HepG2 (cell line): ENCODE data around the gene SNAP25. TPM values are rescaled to one million over a fixed set of nuclear protein-coding genes. Genes with fewer than 3 reads are reported as not detected.

Experiments
- DMAP1 ChIP-seq: IDR thresholded peaks from 2 replicates; pipeline ENCODE4 v1.6.1; 2016
- FOXA1 ChIP-seq, 2 experiments: fragments of 450-650 bp in 1 of 2; sonication (generic) in 1 of 2; formaldehyde crosslinking in 1 of 2; IDR thresholded peaks; 2 replicates each; pipeline versions ENCODE4 v1.4.0 to v1.6.1; 2016 to 2020; ENCODE audit warnings: missing genetic modification reagents in 1 of 2
- HBP1 ChIP-seq: IDR thresholded peaks from 2 replicates; pipeline ENCODE4 v1.6.1; 2016; ENCODE audit warnings: low read depth, control low read depth
- HNRNPH1 ChIP-seq: fragments of 200-400 bp; formaldehyde crosslinking; optimal IDR thresholded peaks from 2 replicates; pipeline ENCODE3; 2017; ENCODE audit warnings: mild to moderate bottlenecking, low read depth, low read length
- HOXA5 ChIP-seq: sonication (generic); formaldehyde crosslinking; IDR thresholded peaks from 2 replicates; pipeline ENCODE4 v1.4.0; 2020; ENCODE audit warnings: missing genetic modification reagents
- POGZ ChIP-seq: sonication (generic); formaldehyde crosslinking; IDR thresholded peaks from 2 replicates; pipeline ENCODE4 v1.4.0; 2020; ENCODE audit warnings: mild to moderate bottlenecking, missing genetic modification reagents
- RAD51 ChIP-seq: fragments of 450-650 bp; IDR thresholded peaks from 2 replicates; pipeline ENCODE4 v1.6.1; 2016; ENCODE audit warnings: borderline replicate concordance
- SAFB2 ChIP-seq: sonication (generic); formaldehyde crosslinking; IDR thresholded peaks from 2 replicates; pipeline ENCODE4 v1.5.1; 2020; ENCODE audit warnings: missing genetic modification reagents, low read depth, mild to moderate bottlenecking, borderline replicate concordance
- SUZ12 ChIP-seq: fragments of 150-350 bp; IDR thresholded peaks from 2 replicates; pipeline ENCODE4 v1.6.1; 2014; ENCODE audit warnings: low read depth, low read length
- TEAD2 ChIP-seq: sonication (generic); formaldehyde crosslinking; IDR thresholded peaks from 2 replicates; pipeline ENCODE4 v1.9.0; 2021; ENCODE audit warnings: missing genetic modification reagents
- TEAD3 ChIP-seq: optimal IDR thresholded peaks from 2 replicates; pipeline ENCODE3; 2016; ENCODE audit warnings: borderline replicate concordance
- ZBTB46 ChIP-seq: sonication (generic); formaldehyde crosslinking; IDR thresholded peaks from 2 replicates; pipeline ENCODE4 v1.4.0; 2020; ENCODE audit warnings: mild to moderate bottlenecking, missing genetic modification reagents, borderline replicate concordance
- ZNF253 ChIP-seq: sonication (generic); formaldehyde crosslinking; IDR thresholded peaks from 2 replicates; pipeline ENCODE4 v1.8.0; 2022; ENCODE audit warnings: mild to moderate bottlenecking, missing genetic modification reagents, borderline replicate concordance
- ZNF3 ChIP-seq: IDR thresholded peaks from 2 replicates; pipeline ENCODE4 v1.7.0; 2017; ENCODE audit warnings: inconsistent platforms
- ZNF451 ChIP-seq: sonication (generic); formaldehyde crosslinking; IDR thresholded peaks from 2 replicates; pipeline ENCODE4 v1.5.0; 2020; ENCODE audit warnings: mild to moderate bottlenecking, missing genetic modification reagents
- ZNF543 ChIP-seq: sonication (generic); formaldehyde crosslinking; IDR thresholded peaks from 2 replicates; pipeline ENCODE4 v1.4.0; 2020; ENCODE audit warnings: mild to moderate bottlenecking, missing genetic modification reagents
- ZNF598 ChIP-seq: sonication (generic); formaldehyde crosslinking; IDR thresholded peaks from 2 replicates; pipeline ENCODE4 v1.5.1; 2020; ENCODE audit warnings: mild to moderate bottlenecking, missing genetic modification reagents, borderline replicate concordance
- ZNF709 ChIP-seq: sonication (generic); formaldehyde crosslinking; IDR thresholded peaks from 2 replicates; pipeline ENCODE4 v1.5.0; 2020; ENCODE audit warnings: mild to moderate bottlenecking, missing genetic modification reagents
- ZSCAN31 ChIP-seq: sonication (generic); formaldehyde crosslinking; IDR thresholded peaks from 2 replicates; pipeline ENCODE4 v1.5.0; 2020; ENCODE audit warnings: low read depth, mild to moderate bottlenecking, missing genetic modification reagents
- polyA plus RNA-seq, 8 experiments: library from polyadenylated mRNA; depleted of rRNA in 3 of 8; stranded (reverse) in 7 of 8; unstranded in 1 of 8; fragments of >200 nt; fragmentation: Illumina TruSeq in 4 of 8; extraction: Trizol in 4 of 8; gene quantifications; 2 replicates each; pipeline versions ENCODE4 v1.2.1 to v1.2.3, GENCODE V29; 2011 to 2016; ENCODE audit warnings: low read depth in 4 of 8, missing spikeins in 1 of 8, mixed read lengths in 1 of 8; ENCODE audit not compliant: insufficient read depth in 1 of 8
- total RNA-seq, 5 experiments: library from RNA; depleted of rRNA; stranded (reverse); fragments of >200 nt; fragmentation: Illumina TruSeq; extraction: Trizol; gene quantifications; 2 replicates each; pipeline ENCODE4 v1.2.3, GENCODE V29; 2016; ENCODE audit warnings: low read depth in 1 of 5
- TF ChIP-seq, protein P1 (sequence below): IDR thresholded peaks from 2 replicates; pipeline ENCODE4 v1.6.1; 2016; ENCODE audit warnings: mild to moderate bottlenecking
- TF ChIP-seq, protein P2 (sequence below): sonication (generic); formaldehyde crosslinking; IDR thresholded peaks from 2 replicates; pipeline ENCODE4 v1.5.0; 2020; ENCODE audit warnings: mild to moderate bottlenecking, missing genetic modification reagents
- TF ChIP-seq, protein P3 (sequence below): sonication (generic); formaldehyde crosslinking; IDR thresholded peaks from 2 replicates; pipeline ENCODE4 v1.5.0; 2020; ENCODE audit warnings: mild to moderate bottlenecking, missing genetic modification reagents

The SNAP25 gene
- total and polyA plus RNA-seq, 2 of the 13 experiments (the other 11 are each of a cell fraction or from before 2014, with no cell fraction given) = not detected

DNA sequence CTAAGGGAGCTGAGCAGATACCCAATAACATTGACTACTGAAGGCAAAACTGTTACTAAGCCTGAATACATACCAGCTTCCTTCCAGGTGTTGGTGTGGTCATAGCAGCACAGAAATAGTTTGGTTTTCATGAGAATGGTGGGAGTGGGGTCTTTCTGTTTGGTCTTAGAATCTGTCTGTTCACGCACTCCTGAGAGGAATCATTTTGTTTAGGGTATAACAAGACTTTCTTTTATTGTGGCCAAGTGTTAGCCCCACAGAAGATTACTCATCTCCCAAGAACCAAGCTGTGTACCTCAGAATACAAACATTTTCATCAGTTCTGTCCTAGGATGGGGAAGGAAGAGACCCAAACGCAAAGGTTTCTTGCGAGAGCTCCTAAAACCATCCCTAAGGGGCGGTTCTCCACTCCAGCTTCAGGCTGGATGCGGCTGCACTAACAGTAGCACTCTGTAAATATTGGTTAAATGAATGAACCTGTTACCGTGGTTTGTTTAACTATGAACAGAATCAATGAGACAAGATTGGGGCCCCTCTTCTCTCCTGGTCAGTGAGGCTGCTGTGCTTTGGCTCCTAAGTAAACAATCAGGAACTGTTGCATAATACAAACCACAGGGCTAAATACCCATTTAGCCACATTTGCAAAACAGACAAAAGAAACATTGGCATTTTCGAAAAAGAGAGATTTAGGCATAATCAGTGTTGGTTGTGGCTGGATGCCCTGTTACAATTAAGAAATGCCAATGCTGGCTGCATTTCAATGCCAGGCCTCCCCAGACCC is 44.9 kb downstream of the SNAP25 start (continued):
- peak; percentile 97; the same call in 1 of the 2 replicates for TF ChIP-seq HBP1
- TF ChIP-seq HOXA5 = peak; percentile 97
- peak; percentile 89 for TF ChIP-seq FOXA1 (IDR thresholded peaks at IDR 0.05)
- TF ChIP-seq FOXA1 (CRISPR knock-in tag; IDR thresholded peaks at IDR 0.05) = peak; percentile 98
- peak; percentile 52; the same call in 1 of the 2 replicates for TF ChIP-seq ZSCAN31
- no peak for TF ChIP-seq TEAD2 (CRISPR knock-in tag)
- TF ChIP-seq, protein P1, sequence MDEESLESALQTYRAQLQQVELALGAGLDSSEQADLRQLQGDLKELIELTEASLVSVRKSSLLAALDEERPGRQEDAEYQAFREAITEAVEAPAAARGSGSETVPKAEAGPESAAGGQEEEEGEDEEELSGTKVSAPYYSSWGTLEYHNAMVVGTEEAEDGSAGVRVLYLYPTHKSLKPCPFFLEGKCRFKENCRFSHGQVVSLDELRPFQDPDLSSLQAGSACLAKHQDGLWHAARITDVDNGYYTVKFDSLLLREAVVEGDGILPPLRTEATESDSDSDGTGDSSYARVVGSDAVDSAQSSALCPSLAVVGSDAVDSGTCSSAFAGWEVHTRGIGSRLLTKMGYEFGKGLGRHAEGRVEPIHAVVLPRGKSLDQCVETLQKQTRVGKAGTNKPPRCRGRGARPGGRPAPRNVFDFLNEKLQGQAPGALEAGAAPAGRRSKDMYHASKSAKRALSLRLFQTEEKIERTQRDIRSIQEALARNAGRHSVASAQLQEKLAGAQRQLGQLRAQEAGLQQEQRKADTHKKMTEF (CRISPR knock-in tag) = peak; percentile 100
- TF ChIP-seq ZNF3 (CRISPR knock-in tag) = peak; percentile 76; the same call in 1 of the 2 replicates
- 0 out of 2 replicates have a peak, but pooled peaks have one; percentile 20 for TF ChIP-seq ZNF598 (CRISPR knock-in tag)
- TF ChIP-seq SAFB2 = no peak; the same call in 1 of the 2 replicates
- TF ChIP-seq, protein P2, sequence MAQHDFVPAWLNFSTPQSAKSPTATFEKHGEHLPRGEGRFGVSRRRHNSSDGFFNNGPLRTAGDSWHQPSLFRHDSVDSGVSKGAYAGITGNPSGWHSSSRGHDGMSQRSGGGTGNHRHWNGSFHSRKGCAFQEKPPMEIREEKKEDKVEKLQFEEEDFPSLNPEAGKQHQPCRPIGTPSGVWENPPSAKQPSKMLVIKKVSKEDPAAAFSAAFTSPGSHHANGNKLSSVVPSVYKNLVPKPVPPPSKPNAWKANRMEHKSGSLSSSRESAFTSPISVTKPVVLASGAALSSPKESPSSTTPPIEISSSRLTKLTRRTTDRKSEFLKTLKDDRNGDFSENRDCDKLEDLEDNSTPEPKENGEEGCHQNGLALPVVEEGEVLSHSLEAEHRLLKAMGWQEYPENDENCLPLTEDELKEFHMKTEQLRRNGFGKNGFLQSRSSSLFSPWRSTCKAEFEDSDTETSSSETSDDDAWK = no peak
- TF ChIP-seq ZNF709 (CRISPR knock-in tag) = no peak
- peak; percentile 90 for TF ChIP-seq POGZ
- peak; percentile 76; the same call in 1 of the 2 replicates for TF ChIP-seq ZNF543 (CRISPR knock-in tag)
- TF ChIP-seq DMAP1 = 0 out of 2 replicates have a peak, but pooled peaks have one; percentile 48
- no peak for TF ChIP-seq HNRNPH1
- TF ChIP-seq ZBTB46 (CRISPR knock-in tag) = no peak
- TF ChIP-seq, protein P3, sequence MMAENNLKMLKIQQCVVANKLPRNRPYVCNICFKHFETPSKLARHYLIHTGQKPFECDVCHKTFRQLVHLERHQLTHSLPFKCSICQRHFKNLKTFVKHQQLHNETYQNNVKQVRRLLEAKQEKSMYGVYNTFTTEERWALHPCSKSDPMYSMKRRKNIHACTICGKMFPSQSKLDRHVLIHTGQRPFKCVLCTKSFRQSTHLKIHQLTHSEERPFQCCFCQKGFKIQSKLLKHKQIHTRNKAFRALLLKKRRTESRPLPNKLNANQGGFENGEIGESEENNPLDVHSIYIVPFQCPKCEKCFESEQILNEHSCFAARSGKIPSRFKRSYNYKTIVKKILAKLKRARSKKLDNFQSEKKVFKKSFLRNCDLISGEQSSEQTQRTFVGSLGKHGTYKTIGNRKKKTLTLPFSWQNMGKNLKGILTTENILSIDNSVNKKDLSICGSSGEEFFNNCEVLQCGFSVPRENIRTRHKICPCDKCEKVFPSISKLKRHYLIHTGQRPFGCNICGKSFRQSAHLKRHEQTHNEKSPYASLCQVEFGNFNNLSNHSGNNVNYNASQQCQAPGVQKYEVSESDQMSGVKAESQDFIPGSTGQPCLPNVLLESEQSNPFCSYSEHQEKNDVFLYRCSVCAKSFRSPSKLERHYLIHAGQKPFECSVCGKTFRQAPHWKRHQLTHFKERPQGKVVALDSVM = peak; percentile 53
- TF ChIP-seq SUZ12 = no peak
- TF ChIP-seq RAD51 = no peak
- TF ChIP-seq ZNF253 = no peak
- peak; percentile 90 for TF ChIP-seq TEAD3 (CRISPR knock-in tag)
- TF ChIP-seq ZNF451 (CRISPR knock-in tag) = 0 out of 2 replicates have a peak, but pooled peaks have one; percentile 46
